Progenitor cell of endocrine pancreas (in vitro differentiated cells): ENCODE data around the gene VASH1. TPM values are rescaled to one million over a fixed set of nuclear protein-coding genes. Genes with fewer than 3 reads are reported as not detected.

Experiments used
- DNase-seq: peaks from one replicate; pipeline ENCODE4 v3.0.0; 2021; ENCODE audit warnings: low spot score; ENCODE audit not compliant: unreplicated experiment
- H3K27ac Mint-ChIP-seq: 2 replicates; pipeline ENCODE4 v1.8.0; 2021; ENCODE audit warnings: mild to moderate bottlenecking, moderate library complexity, mixed read lengths
- H3K27me3 Mint-ChIP-seq: 2 replicates; pipeline ENCODE4 v1.8.0; 2021; ENCODE audit warnings: mixed read lengths
- H3K36me3 Mint-ChIP-seq: 2 replicates; pipeline ENCODE4 v1.8.0; 2022; ENCODE audit warnings: mixed read lengths; ENCODE audit not compliant: insufficient read depth
- H3K4me1 Mint-ChIP-seq: 2 replicates; pipeline ENCODE4 v1.8.0; 2021; ENCODE audit warnings: low read depth, mixed read lengths
- H3K4me3 Mint-ChIP-seq: 2 replicates; pipeline ENCODE4 v1.8.0; 2021; ENCODE audit warnings: low read depth, mild to moderate bottlenecking, moderate library complexity, mixed read lengths
- H3K9me3 Mint-ChIP-seq: 2 replicates; pipeline ENCODE4 v1.8.0; 2021; ENCODE audit warnings: low read depth, mixed read lengths
- total RNA-seq: library from RNA; stranded (reverse); gene quantifications from 2 replicates; pipeline ENCODE4 v1.2.1, GENCODE V29; 2021
- TF ChIP-seq, protein P1 (sequence below): fragments of 200-600 bp; sonication (generic); IDR thresholded peaks from one replicate; pipeline ENCODE4 v1.5.0; 2021; ENCODE audit warnings: antibody characterized with exemption, mild to moderate bottlenecking; ENCODE audit not compliant: unreplicated experiment

Gene VASH1
- total RNA-seq, 1 donor from 2014 or later: 43.2 TPM

DNA sequence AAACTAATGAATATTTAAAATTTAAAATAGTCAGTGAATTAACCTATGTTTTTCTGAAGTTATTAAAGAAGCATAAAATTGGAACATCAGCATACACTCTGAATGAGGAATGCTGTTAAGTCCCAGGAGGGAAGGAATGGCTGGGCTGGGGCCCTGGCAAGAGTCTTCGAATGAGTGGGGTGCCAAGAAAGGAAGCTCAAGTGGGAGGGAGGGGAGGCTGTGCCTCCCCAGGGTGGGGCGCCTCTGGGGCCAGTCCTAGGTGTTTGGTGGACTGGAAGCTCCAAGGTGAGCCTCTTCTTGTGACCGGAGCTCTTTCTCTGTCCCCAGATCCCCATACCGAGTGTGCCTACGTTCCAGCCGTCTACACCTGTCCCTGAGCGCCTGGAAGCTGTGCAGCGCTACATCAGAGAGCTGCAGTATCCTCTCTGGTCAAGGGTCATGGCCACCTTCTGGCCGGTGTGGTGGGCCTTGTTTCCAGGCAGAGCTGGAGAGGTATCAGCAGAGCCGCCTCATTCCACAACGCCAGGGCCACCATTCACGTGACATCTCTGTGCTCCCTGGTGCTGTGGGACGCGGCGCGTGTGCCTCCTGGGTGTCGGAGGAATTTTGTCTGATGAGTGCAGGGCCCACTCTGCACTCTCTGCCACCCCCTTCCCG lies 8.5 kb downstream of the VASH1 start:
- Mint-ChIP-seq H3K9me3 (no peaks in the 10 kb centered on the region), H3K27me3 (peaks cover 3% of the 10 kb centered on the region), H3K4me1 (peaks cover 13% of the 10 kb centered on the region), H3K4me3 (no peak overlapping the region), H3K36me3 (peaks cover 7% of the 10 kb centered on the region), H3K27ac (no peak overlapping the region)
- DNase-seq: no peak
- TF ChIP-seq, protein P1, sequence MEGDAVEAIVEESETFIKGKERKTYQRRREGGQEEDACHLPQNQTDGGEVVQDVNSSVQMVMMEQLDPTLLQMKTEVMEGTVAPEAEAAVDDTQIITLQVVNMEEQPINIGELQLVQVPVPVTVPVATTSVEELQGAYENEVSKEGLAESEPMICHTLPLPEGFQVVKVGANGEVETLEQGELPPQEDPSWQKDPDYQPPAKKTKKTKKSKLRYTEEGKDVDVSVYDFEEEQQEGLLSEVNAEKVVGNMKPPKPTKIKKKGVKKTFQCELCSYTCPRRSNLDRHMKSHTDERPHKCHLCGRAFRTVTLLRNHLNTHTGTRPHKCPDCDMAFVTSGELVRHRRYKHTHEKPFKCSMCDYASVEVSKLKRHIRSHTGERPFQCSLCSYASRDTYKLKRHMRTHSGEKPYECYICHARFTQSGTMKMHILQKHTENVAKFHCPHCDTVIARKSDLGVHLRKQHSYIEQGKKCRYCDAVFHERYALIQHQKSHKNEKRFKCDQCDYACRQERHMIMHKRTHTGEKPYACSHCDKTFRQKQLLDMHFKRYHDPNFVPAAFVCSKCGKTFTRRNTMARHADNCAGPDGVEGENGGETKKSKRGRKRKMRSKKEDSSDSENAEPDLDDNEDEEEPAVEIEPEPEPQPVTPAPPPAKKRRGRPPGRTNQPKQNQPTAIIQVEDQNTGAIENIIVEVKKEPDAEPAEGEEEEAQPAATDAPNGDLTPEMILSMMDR: no peak

DNA sequence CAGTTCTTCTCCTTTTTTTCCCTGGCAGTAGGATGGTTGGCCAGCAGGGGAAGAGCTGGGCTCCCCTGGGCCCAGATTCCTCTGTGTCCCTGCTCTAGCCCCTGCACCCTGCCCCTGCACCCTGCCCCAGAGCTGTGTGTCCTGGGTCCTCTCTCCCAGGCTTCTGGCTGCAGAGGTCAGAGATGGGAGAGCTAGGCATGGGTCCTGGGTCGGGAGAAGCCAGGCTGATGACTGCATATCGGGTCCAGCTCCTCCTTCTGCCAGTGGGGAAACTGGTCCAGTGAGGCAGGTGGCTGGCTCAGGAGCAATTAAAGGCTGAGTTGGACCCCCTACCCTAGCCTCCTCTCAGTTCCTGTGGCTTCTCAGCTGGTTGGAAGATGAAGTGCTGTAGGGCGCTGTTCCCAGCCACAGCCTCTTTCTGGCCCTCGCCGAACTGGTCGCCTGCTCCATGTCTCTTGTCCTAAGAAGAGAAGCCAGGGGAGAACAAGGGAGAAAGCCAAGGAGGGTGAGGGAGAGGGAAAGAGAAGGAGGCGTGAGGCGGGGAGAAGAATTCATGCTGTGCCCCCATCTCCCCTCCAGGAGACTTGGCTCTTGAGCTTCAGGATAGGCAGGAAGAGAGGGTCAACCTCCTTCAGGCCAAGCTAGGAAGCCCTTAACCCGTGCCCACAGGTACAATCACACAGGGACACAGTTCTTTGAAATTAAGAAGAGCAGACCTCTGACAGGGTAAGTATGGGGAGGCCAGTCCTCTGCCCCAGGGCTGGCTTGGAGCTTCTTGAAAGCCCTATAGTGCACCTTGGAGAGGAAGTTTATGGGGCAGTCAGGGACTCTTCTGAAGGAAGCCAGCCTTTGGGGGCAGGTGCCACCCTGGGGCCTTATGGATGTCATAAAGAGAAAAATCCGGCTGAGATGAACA lies 9.5 kb downstream of the VASH1 start:
- no peaks in the 10 kb centered on the region for H3K9me3 Mint-ChIP-seq
- TF ChIP-seq, protein P1: no peak
- no peaks in the 10 kb centered on the region for H3K27me3 Mint-ChIP-seq
- no peak overlapping the region for H3K27ac Mint-ChIP-seq
- no peak overlapping the region for H3K4me3 Mint-ChIP-seq
- peaks cover 5% of the 10 kb centered on the region for H3K36me3 Mint-ChIP-seq
- peaks cover 12% of the 10 kb centered on the region for H3K4me1 Mint-ChIP-seq
- no peak for DNase-seq

DNA sequence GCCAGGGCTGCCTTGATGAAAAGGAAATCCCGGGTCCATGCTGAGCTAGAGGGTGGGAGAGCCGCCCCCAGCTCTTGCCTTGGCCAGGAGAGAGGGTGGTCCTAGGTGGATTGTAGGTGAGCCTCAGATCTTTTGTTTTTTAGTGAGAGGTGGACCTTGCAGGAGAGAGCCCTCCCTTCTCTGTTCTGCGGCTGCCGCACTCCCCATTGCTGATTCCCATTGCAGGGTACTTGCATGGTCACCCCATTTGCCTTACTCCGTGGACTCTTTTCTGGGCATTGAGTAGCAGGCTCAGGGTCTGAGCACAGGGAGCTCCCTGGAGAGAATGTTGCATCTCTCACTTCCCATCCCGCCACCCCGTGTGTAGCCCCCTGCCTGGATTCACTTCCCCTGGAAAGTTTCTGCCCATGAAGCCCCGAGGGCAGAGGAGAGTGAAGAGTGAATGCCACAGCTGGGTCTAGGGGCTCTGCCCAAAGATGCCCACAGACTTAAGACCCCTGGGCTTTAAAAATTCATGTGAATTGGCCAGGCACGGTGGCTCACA lies 10.2 kb downstream of the VASH1 start:
- peaks cover 7% of the 10 kb centered on the region for H3K36me3 Mint-ChIP-seq
- TF ChIP-seq, protein P1: no peak
- no peak for DNase-seq
- peaks cover 13% of the 10 kb centered on the region for H3K4me1 Mint-ChIP-seq
- H3K27me3 Mint-ChIP-seq: no peaks in the 10 kb centered on the region
- H3K27ac Mint-ChIP-seq: no peak overlapping the region
- H3K4me3 Mint-ChIP-seq: no peak overlapping the region
- H3K9me3 Mint-ChIP-seq: no peaks in the 10 kb centered on the region

DNA sequence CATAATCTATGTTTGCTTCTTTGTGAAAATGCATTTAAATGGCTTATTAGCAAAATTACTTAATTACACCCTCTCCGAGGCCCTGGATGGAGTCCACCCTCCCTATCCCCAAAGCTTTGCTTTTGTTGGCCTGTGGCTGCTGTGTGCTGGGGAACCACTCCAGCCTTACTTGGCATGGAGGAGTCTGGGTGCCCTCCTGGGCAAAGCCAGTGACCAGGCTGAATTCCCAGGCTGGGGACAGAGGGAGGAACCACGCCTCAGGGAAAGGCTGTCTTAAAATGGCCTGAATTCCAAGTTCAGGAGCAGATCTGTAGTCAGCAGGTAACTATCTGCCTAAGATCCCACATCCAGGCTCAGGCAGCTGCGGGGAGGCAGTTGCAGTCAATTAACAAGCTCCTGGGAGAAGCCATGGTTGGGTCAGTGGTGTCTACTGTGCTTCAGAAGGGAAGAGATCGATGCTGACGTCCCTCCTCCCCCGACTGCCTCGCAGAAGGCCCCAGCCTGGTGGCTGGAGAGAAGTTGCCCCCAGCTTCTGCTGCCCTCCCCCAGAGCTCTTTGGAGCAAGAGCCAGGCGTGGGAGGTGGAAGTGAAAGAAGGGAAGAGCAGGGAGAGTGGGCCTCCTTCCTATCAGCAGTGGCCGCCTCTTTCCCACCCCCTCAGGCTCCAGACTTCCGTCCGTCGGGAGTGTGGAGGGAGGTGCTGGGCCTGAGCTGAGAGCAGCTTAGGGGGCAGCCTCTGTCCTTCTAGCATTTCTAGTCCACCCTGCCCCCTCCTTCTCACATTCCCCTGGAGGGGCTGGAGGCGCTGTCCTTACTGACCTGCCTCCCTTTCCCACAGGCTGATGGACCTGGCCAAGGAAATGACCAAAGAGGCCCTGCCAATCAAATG lies 11.3 kb downstream of the VASH1 start:
- H3K27ac Mint-ChIP-seq: peak overlapping the region; percentile 49
- H3K4me1 Mint-ChIP-seq: peaks cover 13% of the 10 kb centered on the region
- DNase-seq: no peak
- TF ChIP-seq, protein P1: no peak
- H3K9me3 Mint-ChIP-seq: no peaks in the 10 kb centered on the region
- H3K4me3 Mint-ChIP-seq: no peak overlapping the region
- no peaks in the 10 kb centered on the region for H3K27me3 Mint-ChIP-seq
- peaks cover 9% of the 10 kb centered on the region for H3K36me3 Mint-ChIP-seq
